Measurements from ENCODE around the gene UBL3.

Gene UBL3

GRCh38 chr13:29883941-29884518 is 33.6 kb upstream of the UBL3 start:
- Histone ChIP-seq H4K5ac (ENCODE audit: low read length) (no peak overlapping the region), H3K4me2 (ENCODE audit: low read length) (no peak overlapping the region), H3K79me1 (ENCODE audit: low read length) (no peaks in the 10 kb centered on the region), H3K27ac (ENCODE audit: low read depth, low read length) (no peak overlapping the region), H3K4me1 (ENCODE audit: control insufficient read depth, low read depth, low read length) (peaks cover 4% of the 10 kb centered on the region), H4K8ac (ENCODE audit: low read depth, low read length) (no peak overlapping the region), H2BK15ac (replicated peaks; ENCODE audit: low read depth) (no peak overlapping the region), H3K36me3 (ENCODE audit: control insufficient read depth, insufficient read depth, low read length) (no peaks in the 10 kb centered on the region), H3K79me2 (ENCODE audit: control insufficient read depth, insufficient read depth, low read length) (no peaks in the 10 kb centered on the region), H3K4me3 (ENCODE audit: low read length) (no peak overlapping the region), H3K23ac (ENCODE audit: low read length) (no peak overlapping the region), H2AK5ac (ENCODE audit: low read length) (peak overlapping the region; percentile 7), H3K18ac (ENCODE audit: low read length) (peak overlapping the region; percentile 60), H3K56ac (ENCODE audit: low read length) (peak overlapping the region; percentile 56), H3K4ac (ENCODE audit: low read depth, low read length) (no peak overlapping the region), H2BK120ac (ENCODE audit: low read depth, low read length) (no peak overlapping the region), H3K27me3 (ENCODE audit: insufficient read depth, low read length, poor library complexity) (no peaks in the 10 kb centered on the region), H2BK5ac (ENCODE audit: low read length) (peak overlapping the region; percentile 43), H3K9ac (ENCODE audit: low read length) (no peak overlapping the region)
- WGBS (ENCODE audit: extremely low coverage, insufficient coverage, low lambda C conversion rate): no CpG with 5 or more reads among the region's 6 CpGs
- peak; percentile 53 for DNase-seq

GRCh38 chr13:29882076-29882475 is 31.7 kb upstream of the UBL3 start:
- WGBS (ENCODE audit: extremely low coverage, insufficient coverage, low lambda C conversion rate): no CpG with 5 or more reads among the region's 1 CpG
- no peak overlapping the region for H3K4me3 ChIP-seq (ENCODE audit: low read length)
- no peak overlapping the region for H2BK120ac ChIP-seq (ENCODE audit: low read depth, low read length)
- no peaks in the 10 kb centered on the region for H3K79me2 ChIP-seq (ENCODE audit: control insufficient read depth, insufficient read depth, low read length)
- no peak overlapping the region for H4K8ac ChIP-seq (ENCODE audit: low read depth, low read length)
- peaks cover 10% of the 10 kb centered on the region for H3K4me1 ChIP-seq (ENCODE audit: control insufficient read depth, low read depth, low read length)
- H3K4me2 ChIP-seq (ENCODE audit: low read length): no peak overlapping the region
- H2AK5ac ChIP-seq (ENCODE audit: low read length): no peak overlapping the region
- no peak overlapping the region for H3K9ac ChIP-seq (ENCODE audit: low read length)
- no peak for DNase-seq
- H3K18ac ChIP-seq (ENCODE audit: low read length): no peak overlapping the region
- H3K27ac ChIP-seq (ENCODE audit: low read depth, low read length): no peak overlapping the region
- no peak overlapping the region for H2BK5ac ChIP-seq (ENCODE audit: low read length)
- H4K5ac ChIP-seq (ENCODE audit: low read length): no peak overlapping the region
- no peak overlapping the region for H2BK15ac ChIP-seq (replicated peaks; ENCODE audit: low read depth)
- no peak overlapping the region for H3K4ac ChIP-seq (ENCODE audit: low read depth, low read length)
- no peaks in the 10 kb centered on the region for H3K79me1 ChIP-seq (ENCODE audit: low read length)
- H3K36me3 ChIP-seq (ENCODE audit: control insufficient read depth, insufficient read depth, low read length): no peaks in the 10 kb centered on the region
- no peak overlapping the region for H3K56ac ChIP-seq (ENCODE audit: low read length)
- H3K27me3 ChIP-seq (ENCODE audit: insufficient read depth, low read length, poor library complexity): no peaks in the 10 kb centered on the region
- no peak overlapping the region for H3K23ac ChIP-seq (ENCODE audit: low read length)

- no peaks in the 10 kb centered on the region for H3K27me3 ChIP-seq (ENCODE audit: insufficient read depth, low read length, poor library complexity)
- H3K79me1 ChIP-seq (ENCODE audit: low read length): no peaks in the 10 kb centered on the region
- no peak overlapping the region for H4K5ac ChIP-seq (ENCODE audit: low read length)
- H3K56ac ChIP-seq (ENCODE audit: low read length): no peak overlapping the region
- H3K27ac ChIP-seq (ENCODE audit: low read depth, low read length): no peak overlapping the region
- H3K9ac ChIP-seq (ENCODE audit: low read length): no peak overlapping the region
- H3K36me3 ChIP-seq (ENCODE audit: control insufficient read depth, insufficient read depth, low read length): no peaks in the 10 kb centered on the region
- no peak overlapping the region for H3K4me3 ChIP-seq (ENCODE audit: low read length)
- no peaks in the 10 kb centered on the region for H3K79me2 ChIP-seq (ENCODE audit: control insufficient read depth, insufficient read depth, low read length)
- H3K23ac ChIP-seq (ENCODE audit: low read length): no peak overlapping the region
- H3K18ac ChIP-seq (ENCODE audit: low read length): no peak overlapping the region
- no peak overlapping the region for H2BK5ac ChIP-seq (ENCODE audit: low read length)
- H2BK120ac ChIP-seq (ENCODE audit: low read depth, low read length): no peak overlapping the region
- no CpG with 5 or more reads among the region's 2 CpGs for WGBS (ENCODE audit: extremely low coverage, insufficient coverage, low lambda C conversion rate)
- H3K4me2 ChIP-seq (ENCODE audit: low read length): no peak overlapping the region
- H3K4me1 ChIP-seq (ENCODE audit: control insufficient read depth, low read depth, low read length): peaks cover 12% of the 10 kb centered on the region
- no peak overlapping the region for H2AK5ac ChIP-seq (ENCODE audit: low read length)
- H2BK15ac ChIP-seq (replicated peaks; ENCODE audit: low read depth): peak overlapping the region; percentile 92
- no peak overlapping the region for H4K8ac ChIP-seq (ENCODE audit: low read depth, low read length)
- H3K4ac ChIP-seq (ENCODE audit: low read depth, low read length): no peak overlapping the region
- peak; percentile 74 for DNase-seq
These were observed 27.7 kb upstream of the UBL3 start for GRCh38 chr13:29878101-29878500.

- no CpG with 5 or more reads among the region's 6 CpGs for WGBS (ENCODE audit: extremely low coverage, insufficient coverage, low lambda C conversion rate)
- H2BK5ac ChIP-seq (ENCODE audit: low read length): peak overlapping the region; percentile 72
- H2BK15ac ChIP-seq (replicated peaks; ENCODE audit: low read depth): no peak overlapping the region
- no peak overlapping the region for H3K4me2 ChIP-seq (ENCODE audit: low read length)
- no peak overlapping the region for H3K27ac ChIP-seq (ENCODE audit: low read depth, low read length)
- H4K5ac ChIP-seq (ENCODE audit: low read length): no peak overlapping the region
- peak overlapping the region; percentile 38 for H2BK120ac ChIP-seq (ENCODE audit: low read depth, low read length)
- H3K4ac ChIP-seq (ENCODE audit: low read depth, low read length): no peak overlapping the region
- no peak overlapping the region for H3K9ac ChIP-seq (ENCODE audit: low read length)
- H3K79me1 ChIP-seq (ENCODE audit: low read length): no peaks in the 10 kb centered on the region
- no peak overlapping the region for H2AK5ac ChIP-seq (ENCODE audit: low read length)
- H3K4me3 ChIP-seq (ENCODE audit: low read length): no peak overlapping the region
- H3K79me2 ChIP-seq (ENCODE audit: control insufficient read depth, insufficient read depth, low read length): no peaks in the 10 kb centered on the region
- H3K27me3 ChIP-seq (ENCODE audit: insufficient read depth, low read length, poor library complexity): no peaks in the 10 kb centered on the region
- no peaks in the 10 kb centered on the region for H3K36me3 ChIP-seq (ENCODE audit: control insufficient read depth, insufficient read depth, low read length)
- no peak overlapping the region for H4K8ac ChIP-seq (ENCODE audit: low read depth, low read length)
- DNase-seq: peak; percentile 58
- H3K23ac ChIP-seq (ENCODE audit: low read length): no peak overlapping the region
- no peak overlapping the region for H3K56ac ChIP-seq (ENCODE audit: low read length)
- H3K4me1 ChIP-seq (ENCODE audit: control insufficient read depth, low read depth, low read length): peaks cover 12% of the 10 kb centered on the region
- H3K18ac ChIP-seq (ENCODE audit: low read length): no peak overlapping the region
These were observed 27.1 kb upstream of the UBL3 start for GRCh38 chr13:29877456-29878078.

GRCh38 chr13:29875646-29876045 is 25.2 kb upstream of the UBL3 start:
- WGBS (ENCODE audit: extremely low coverage, insufficient coverage, low lambda C conversion rate): no CpG with 5 or more reads among the region's 3 CpGs
- Histone ChIP-seq H2AK5ac (ENCODE audit: low read length) (no peak overlapping the region), H3K36me3 (ENCODE audit: control insufficient read depth, insufficient read depth, low read length) (no peaks in the 10 kb centered on the region), H4K5ac (ENCODE audit: low read length) (no peak overlapping the region), H2BK5ac (ENCODE audit: low read length) (no peak overlapping the region), H3K9ac (ENCODE audit: low read length) (no peak overlapping the region), H3K4ac (ENCODE audit: low read depth, low read length) (no peak overlapping the region), H3K79me2 (ENCODE audit: control insufficient read depth, insufficient read depth, low read length) (no peaks in the 10 kb centered on the region), H3K27me3 (ENCODE audit: insufficient read depth, low read length, poor library complexity) (no peaks in the 10 kb centered on the region), H3K18ac (ENCODE audit: low read length) (no peak overlapping the region), H3K79me1 (ENCODE audit: low read length) (no peaks in the 10 kb centered on the region), H3K56ac (ENCODE audit: low read length) (peak overlapping the region; percentile 1), H2BK15ac (replicated peaks; ENCODE audit: low read depth) (no peak overlapping the region), H3K27ac (ENCODE audit: low read depth, low read length) (no peak overlapping the region), H4K8ac (ENCODE audit: low read depth, low read length) (no peak overlapping the region), H3K4me3 (ENCODE audit: low read length) (no peak overlapping the region), H2BK120ac (ENCODE audit: low read depth, low read length) (no peak overlapping the region), H3K4me2 (ENCODE audit: low read length) (no peak overlapping the region), H3K23ac (ENCODE audit: low read length) (no peak overlapping the region), H3K4me1 (ENCODE audit: control insufficient read depth, low read depth, low read length) (peaks cover 10% of the 10 kb centered on the region)
- peak; percentile 28 for DNase-seq

GRCh38 chr13:29868581-29868980 is 18.2 kb upstream of the UBL3 start:
- Histone ChIP-seq H3K4me2 (ENCODE audit: low read length) (no peak overlapping the region), H3K27ac (ENCODE audit: low read depth, low read length) (no peak overlapping the region), H3K56ac (ENCODE audit: low read length) (no peak overlapping the region), H3K79me2 (ENCODE audit: control insufficient read depth, insufficient read depth, low read length) (no peaks in the 10 kb centered on the region), H4K5ac (ENCODE audit: low read length) (no peak overlapping the region), H2AK5ac (ENCODE audit: low read length) (no peak overlapping the region), H2BK120ac (ENCODE audit: low read depth, low read length) (no peak overlapping the region), H3K36me3 (ENCODE audit: control insufficient read depth, insufficient read depth, low read length) (no peaks in the 10 kb centered on the region), H3K9ac (ENCODE audit: low read length) (no peak overlapping the region), H3K18ac (ENCODE audit: low read length) (no peak overlapping the region), H3K4ac (ENCODE audit: low read depth, low read length) (no peak overlapping the region), H4K8ac (ENCODE audit: low read depth, low read length) (no peak overlapping the region), H3K23ac (ENCODE audit: low read length) (no peak overlapping the region), H2BK15ac (replicated peaks; ENCODE audit: low read depth) (no peak overlapping the region), H3K4me1 (ENCODE audit: control insufficient read depth, low read depth, low read length) (no peaks in the 10 kb centered on the region), H3K79me1 (ENCODE audit: low read length) (no peaks in the 10 kb centered on the region), H3K4me3 (ENCODE audit: low read length) (no peak overlapping the region), H3K27me3 (ENCODE audit: insufficient read depth, low read length, poor library complexity) (no peaks in the 10 kb centered on the region), H2BK5ac (ENCODE audit: low read length) (no peak overlapping the region)
- no peak for DNase-seq
- WGBS (ENCODE audit: extremely low coverage, insufficient coverage, low lambda C conversion rate): no CpG with 5 or more reads among the region's 7 CpGs

All from mesendoderm (in vitro differentiated cells).